Lung (tissue), 12 donors: ENCODE results near the gene CD2. TPM values are rescaled to one million over a fixed set of nuclear protein-coding genes. Genes with fewer than 3 reads are reported as not detected.

Experiments
- ATAC-seq: fragments of 200-7000 bp; cut with Tn5 transposase; one replicate; pipeline ENCODE4 v1.9.1; 2020; ENCODE audit warnings: moderate number of reproducible peaks; ENCODE audit not compliant: insufficient read depth, low FRiP score
- DNase-seq, 3 donors: peaks; one replicate each; pipeline ENCODE4 v3.0.0-alpha.2; 2013 to 2017
- H3K27ac ChIP-seq, 2 donors: one replicate each; pipeline ENCODE4 v1.5.1; 2013; ENCODE audit warnings: mild to moderate bottlenecking in 2 of 2, moderate library complexity in 2 of 2, control low read depth in 1 of 2, inconsistent platforms in 1 of 2, low read depth in 1 of 2, low read length in 1 of 2
- H3K27me3 ChIP-seq, 3 donors: one replicate each; pipeline ENCODE4 v1.5.1; 2013; ENCODE audit warnings: low read length in 2 of 3; ENCODE audit not compliant: control insufficient read depth in 3 of 3, insufficient read depth in 3 of 3
- H3K36me3 ChIP-seq, 4 donors: one replicate each; pipeline ENCODE4 v1.5.1; 2013; ENCODE audit warnings: low read length in 4 of 4, mild to moderate bottlenecking in 1 of 4, moderate library complexity in 1 of 4; ENCODE audit not compliant: control insufficient read depth in 4 of 4, insufficient read depth in 4 of 4
- H3K4me1 ChIP-seq, 5 donors: one replicate each; pipeline ENCODE4 v1.5.1; 2013; ENCODE audit warnings: low read length in 5 of 5, mild to moderate bottlenecking in 2 of 5, moderate library complexity in 1 of 5; ENCODE audit not compliant: control insufficient read depth in 5 of 5, insufficient read depth in 5 of 5
- H3K4me3 ChIP-seq: one replicate; pipeline ENCODE4 v1.5.1; 2013; ENCODE audit warnings: mild to moderate bottlenecking, control low read depth, moderate library complexity
- H3K9ac ChIP-seq, 2 donors: one replicate each; pipeline ENCODE4 v1.5.1; 2013; ENCODE audit warnings: low read length in 2 of 2, control low read depth in 1 of 2; ENCODE audit not compliant: insufficient read depth in 1 of 2
- H3K9me3 ChIP-seq, 4 donors: one replicate each; pipeline ENCODE4 v1.5.1; 2013; ENCODE audit warnings: low read length in 3 of 4, mild to moderate bottlenecking in 1 of 4, moderate library complexity in 1 of 4; ENCODE audit not compliant: control insufficient read depth in 4 of 4, insufficient read depth in 3 of 4
- CTCF ChIP-seq: IDR thresholded peaks from 2 replicates; pipeline ENCODE4 v1.5.1; 2012; ENCODE audit warnings: mild to moderate bottlenecking; ENCODE audit errors: control extremely low read depth, extremely low read depth
- WGBS, 2 donors: extraction: QIAGEN DNeasy Blood & Tissue Kit; methylation state at CpG; one replicate each; pipeline ENCODE4 v1.1.7; 2013; 5-methylcytosine and 5-hydroxymethylcytosine counted together
- polyA plus RNA-seq, 2 donors: library from polyadenylated mRNA; stranded (reverse); fragments of 200-250 nt; gene quantifications; one replicate each; pipeline ENCODE4 v1.2.1, GENCODE V29; 2013
- total RNA-seq, 2 donors: library from RNA; depleted of rRNA in 1 of 2; stranded (reverse); fragments of >200 nt in 1 of 2; gene quantifications; one replicate each; pipeline ENCODE4 v1.2.1, GENCODE V29; 2014 to 2021
- donor health status: control.
- donor health status: control.
- donor health status: Bipolar disorder and iron deficiency.
- donor health status: healthy.
- donor health status: DM: yes; HTN: yes; CAD: no.

CD2 gene
- total and polyA plus RNA-seq, 4 donors = 2.4 to 5.2 (median 4.9) TPM

GRCh38 chr1:116741836-116742565, 12.2 kb upstream of the CD2 start:
- WGBS, 2 donors = 92 to 96% methylated on average over 42 of the region's 42 CpGs
- no peaks in the 10 kb centered on the region for H3K27me3 ChIP-seq
- DNase-seq (no peak), ATAC-seq (no peak)
- H3K4me1 ChIP-seq = peaks cover 0 to 9% (median 5%) of the 10 kb centered on the region in 5 donors
- H3K36me3 ChIP-seq = no peaks in the 10 kb centered on the region
- peaks cover 2 to 22% (median 13%) of the 10 kb centered on the region in 4 donors for H3K9me3 ChIP-seq
- no peak for TF ChIP-seq CTCF
- H3K27ac ChIP-seq = no peak overlapping the region
- H3K9ac ChIP-seq = no peak overlapping the region
- no peak overlapping the region for H3K4me3 ChIP-seq

GRCh38 chr1:116743535-116743934, 10.7 kb upstream of the CD2 start:
- WGBS, 2 donors = 96 to 97% methylated on average over 4 of the region's 4 CpGs
- H3K27me3 ChIP-seq = no peaks in the 10 kb centered on the region
- TF ChIP-seq CTCF = no peak
- no peak overlapping the region for H3K4me3 ChIP-seq
- H3K4me1 ChIP-seq = peaks cover 0 to 9% (median 5%) of the 10 kb centered on the region in 5 donors
- peaks cover 2 to 24% (median 16%) of the 10 kb centered on the region in 4 donors for H3K9me3 ChIP-seq
- DNase-seq (no peak), ATAC-seq (no peak)
- no peak overlapping the region for H3K9ac ChIP-seq
- H3K36me3 ChIP-seq = no peaks in the 10 kb centered on the region
- no peak overlapping the region for H3K27ac ChIP-seq

GRCh38 chr1:116748272-116748671, 6.0 kb upstream of the CD2 start:
- Histone ChIP-seq H3K36me3 (no peaks in the 10 kb centered on the region), H3K4me1 (no peaks in the 10 kb centered on the region), H3K4me3 (no peak overlapping the region), H3K9ac (no peak overlapping the region), H3K27ac (no peak overlapping the region), H3K9me3 (peaks cover 0 to 23% (median 17%) of the 10 kb centered on the region in 4 donors), H3K27me3 (no peaks in the 10 kb centered on the region)
- no peak for TF ChIP-seq CTCF
- DNase-seq (no peak), ATAC-seq (no peak)
- 93 to 99% methylated on average over 3 of the region's 3 CpGs for WGBS, 2 donors
